Liver (tissue), 9 donors: Measurements from ENCODE around the gene SDK2. TPM values are rescaled to one million over a fixed set of nuclear protein-coding genes. Genes with fewer than 3 reads are reported as not detected.

Experiments used
- DNase-seq: peaks from one replicate; pipeline ENCODE4 v3.0.0-alpha.2; 2017; ENCODE audit warnings: low spot score
- H3K27ac ChIP-seq, 2 donors: one replicate each; pipeline ENCODE4 v1.7.0; 2013; ENCODE audit warnings: inconsistent platforms in 2 of 2, low read length in 2 of 2, control low read depth in 1 of 2, low read depth in 1 of 2, mild to moderate bottlenecking in 1 of 2
- H3K27me3 ChIP-seq, 4 donors: one replicate each; pipeline versions ENCODE4 v1.6.1 to v1.7.0; 2013; ENCODE audit warnings: low read length in 3 of 4, inconsistent platforms in 1 of 4, mild to moderate bottlenecking in 1 of 4, moderate library complexity in 1 of 4; ENCODE audit not compliant: control insufficient read depth in 4 of 4, insufficient read depth in 4 of 4
- H3K36me3 ChIP-seq, 4 donors: one replicate each; pipeline versions ENCODE4 v1.6.1 to v1.7.0; 2013; ENCODE audit warnings: low read length in 3 of 4, mild to moderate bottlenecking in 3 of 4, low read depth in 1 of 4, moderate library complexity in 1 of 4; ENCODE audit not compliant: control insufficient read depth in 4 of 4, insufficient read depth in 3 of 4
- H3K4me1 ChIP-seq, 4 donors: one replicate each; pipeline versions ENCODE4 v1.6.1 to v1.7.0; 2013; ENCODE audit warnings: low read length in 3 of 4, mild to moderate bottlenecking in 3 of 4, moderate library complexity in 1 of 4; ENCODE audit not compliant: control insufficient read depth in 4 of 4, insufficient read depth in 4 of 4
- H3K4me3 ChIP-seq, 3 donors: one replicate each; pipeline versions ENCODE4 v1.6.1 to v1.7.0; 2013; ENCODE audit warnings: low read length in 3 of 3, control low read depth in 1 of 3, low read depth in 1 of 3, mild to moderate bottlenecking in 1 of 3
- H3K9ac ChIP-seq, 2 donors: one replicate each; pipeline ENCODE4 v1.7.0; 2013; ENCODE audit warnings: low read length in 2 of 2, mild to moderate bottlenecking in 2 of 2, moderate library complexity in 2 of 2, control low read depth in 1 of 2, low read depth in 1 of 2
- H3K9me3 ChIP-seq, 4 donors: one replicate each; pipeline versions ENCODE4 v1.6.1 to v1.7.0; 2013; ENCODE audit warnings: low read length in 3 of 4; ENCODE audit not compliant: control insufficient read depth in 4 of 4
- ATF3 ChIP-seq: IDR thresholded peaks from 2 replicates; pipeline ENCODE4 v1.6.1; 2016; ENCODE audit warnings: antibody characterized with exemption
- CTCF ChIP-seq: fragments of 150-350 bp; IDR thresholded peaks from 2 replicates; pipeline ENCODE4 v1.5.1; 2017; ENCODE audit warnings: improper control_type of control experiment, low read depth, low read length; ENCODE audit not compliant: missing input control
- EGR1 ChIP-seq, 2 donors: IDR thresholded peaks; 2 replicates each; pipeline ENCODE4 v1.6.1; 2016 to 2018; ENCODE audit warnings: antibody characterized with exemption in 2 of 2, low read depth in 2 of 2
- FOXA1 ChIP-seq: IDR thresholded peaks from 2 replicates; pipeline ENCODE4 v1.6.1; 2016; ENCODE audit warnings: antibody characterized with exemption
- FOXA2 ChIP-seq: IDR thresholded peaks from 2 replicates; pipeline ENCODE4 v1.6.1; 2016; ENCODE audit warnings: antibody characterized with exemption
- GABPA ChIP-seq, 2 donors: IDR thresholded peaks in 1 of 2; conservative IDR thresholded peaks in 1 of 2; 2 replicates each; pipeline ENCODE4 v1.6.1; 2016; ENCODE audit warnings: antibody characterized with exemption in 2 of 2, mild to moderate bottlenecking in 1 of 2, moderate library complexity in 1 of 2
- HNF4A ChIP-seq, 2 donors: conservative IDR thresholded peaks; 2 replicates each; pipeline ENCODE4 v1.6.1; 2016; ENCODE audit warnings: antibody characterized with exemption in 2 of 2, mild to moderate bottlenecking in 2 of 2
- HNF4G ChIP-seq: IDR thresholded peaks from 2 replicates; pipeline ENCODE4 v1.6.1; 2016; ENCODE audit warnings: antibody characterized with exemption
- JUND ChIP-seq, 2 donors: IDR thresholded peaks; 2 replicates each; pipeline ENCODE4 v1.6.1; 2016; ENCODE audit warnings: antibody characterized with exemption in 2 of 2
- MAX ChIP-seq: IDR thresholded peaks from 2 replicates; pipeline ENCODE4 v1.6.1; 2016; ENCODE audit warnings: antibody characterized with exemption
- NR2F2 ChIP-seq: IDR thresholded peaks from 2 replicates; pipeline ENCODE4 v1.6.1; 2016; ENCODE audit warnings: antibody characterized with exemption
- RAD21 ChIP-seq, 2 donors: IDR thresholded peaks; 2 replicates each; pipeline ENCODE4 v1.6.1; 2016; ENCODE audit warnings: antibody characterized with exemption in 2 of 2, mild to moderate bottlenecking in 2 of 2
- REST ChIP-seq: IDR thresholded peaks from 2 replicates; pipeline ENCODE4 v1.6.1; 2016; ENCODE audit warnings: antibody characterized with exemption, mild to moderate bottlenecking
- RXRA ChIP-seq, 2 donors: IDR thresholded peaks; 2 replicates each; pipeline ENCODE4 v1.6.1; 2017 to 2018; ENCODE audit warnings: antibody characterized with exemption in 2 of 2, mild to moderate bottlenecking in 1 of 2
- SP1 ChIP-seq: IDR thresholded peaks from 2 replicates; pipeline ENCODE4 v1.6.1; 2018; ENCODE audit warnings: antibody characterized with exemption, mild to moderate bottlenecking
- YY1 ChIP-seq: IDR thresholded peaks from 2 replicates; pipeline ENCODE4 v1.6.1; 2016; ENCODE audit warnings: antibody characterized with exemption, mild to moderate bottlenecking
- ZBTB33 ChIP-seq: IDR thresholded peaks from 2 replicates; pipeline ENCODE4 v1.6.1; 2016; ENCODE audit warnings: antibody characterized with exemption
- WGBS: extraction: QIAGEN DNeasy Blood & Tissue Kit; methylation state at CpG from one replicate; pipeline ENCODE4 v1.1.7; 2013; 5-methylcytosine and 5-hydroxymethylcytosine counted together
- polyA plus RNA-seq, 2 donors: library from polyadenylated mRNA; stranded (reverse) in 1 of 2; unstranded in 1 of 2; fragments of 200-250 nt in 1 of 2; fragments of >200 nt in 1 of 2; fragmentation: Nextera tagmentation in 1 of 2; extraction: Ambion mirVana in 1 of 2; gene quantifications; one replicate each; pipeline versions ENCODE4 v1.2.1 to v1.2.3, GENCODE V29; 2013 to 2015
- total RNA-seq, 2 donors: library from RNA; depleted of rRNA; stranded (reverse); fragments of >200 nt; gene quantifications; one replicate each; pipeline ENCODE4 v1.2.3, GENCODE V29; 2014
- donor health status: healthy.
- donor health status: healthy.
- donor health status: healthy.
- donor health status: healthy.
- donor health status: healthy.

SDK2 gene
- total and polyA plus RNA-seq, 4 donors: 0.05 to 0.42 (median 0.10) TPM

GRCh38 chr17:73584987-73585386, 59.3 kb downstream of the SDK2 start (continued):
- no peak for TF ChIP-seq REST

- DNase-seq: no peak
- Histone ChIP-seq H3K4me1 (no peaks in the 10 kb centered on the region), H3K27ac (no peak overlapping the region), H3K27me3 (peaks cover 0 to 2% (median 0%) of the 10 kb centered on the region in 4 donors), H3K9ac (no peak overlapping the region), H3K4me3 (no peak overlapping the region), H3K36me3 (no peaks in the 10 kb centered on the region), H3K9me3 (no peaks in the 10 kb centered on the region)
- 86% methylated on average over 11 of the region's 11 CpGs for WGBS
- no peak for TF ChIP-seq CTCF
- no peak for TF ChIP-seq HNF4A (conservative IDR thresholded peaks at IDR 0.05)
- TF ChIP-seq GABPA (IDR thresholded peaks at IDR 0.05 in 1 of 2, conservative IDR thresholded peaks at IDR 0.05 in 1 of 2): no peak
- no peak for TF ChIP-seq RAD21 (IDR thresholded peaks at IDR 0.05)
- TF ChIP-seq ZBTB33: no peak
- no peak for TF ChIP-seq SP1
- TF ChIP-seq HNF4G: no peak
- no peak for TF ChIP-seq MAX
- TF ChIP-seq FOXA1: no peak
- TF ChIP-seq YY1: no peak
- no peak for TF ChIP-seq NR2F2
- TF ChIP-seq RXRA (IDR thresholded peaks at IDR 0.05): no peak
- no peak for TF ChIP-seq EGR1 (IDR thresholded peaks at IDR 0.05; ENCODE audit: low read depth in 2 of 2)
- no peak for TF ChIP-seq ATF3
- no peak for TF ChIP-seq JUND (IDR thresholded peaks at IDR 0.05)
- no peak for TF ChIP-seq FOXA2
- no peak for TF ChIP-seq REST
These were observed 60.2 kb downstream of the SDK2 start for GRCh38 chr17:73584049-73584448.
